ENCODE results near the gene TRIM41.
"Not testable (repeated sequence)": the region's sequence is repeated elsewhere in the genome, so short reads cannot be mapped to it uniquely, and the experiment has no call there.

The TRIM41 gene

DNA sequence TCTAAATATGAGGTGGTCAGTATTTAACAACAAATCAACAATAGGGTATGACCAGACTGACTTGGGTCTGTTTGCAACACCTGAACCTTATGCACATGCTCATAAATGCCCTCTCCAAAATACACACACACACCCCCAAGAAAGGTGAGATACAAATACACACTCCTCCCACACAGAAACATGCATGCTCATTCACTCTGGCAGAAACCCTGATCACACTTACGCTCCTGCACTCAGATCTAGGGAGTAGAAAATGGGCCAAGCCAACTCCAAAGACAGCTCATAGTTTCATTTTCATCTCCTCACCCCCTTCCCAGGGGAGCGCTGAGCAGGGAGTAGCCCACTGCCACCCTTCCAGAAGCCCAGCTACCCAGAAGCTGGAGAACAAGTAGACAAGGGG lies 29.4 kb upstream of the TRIM41 start:
- DNase-seq (ENCODE audit: low read depth): no peak

DNA sequence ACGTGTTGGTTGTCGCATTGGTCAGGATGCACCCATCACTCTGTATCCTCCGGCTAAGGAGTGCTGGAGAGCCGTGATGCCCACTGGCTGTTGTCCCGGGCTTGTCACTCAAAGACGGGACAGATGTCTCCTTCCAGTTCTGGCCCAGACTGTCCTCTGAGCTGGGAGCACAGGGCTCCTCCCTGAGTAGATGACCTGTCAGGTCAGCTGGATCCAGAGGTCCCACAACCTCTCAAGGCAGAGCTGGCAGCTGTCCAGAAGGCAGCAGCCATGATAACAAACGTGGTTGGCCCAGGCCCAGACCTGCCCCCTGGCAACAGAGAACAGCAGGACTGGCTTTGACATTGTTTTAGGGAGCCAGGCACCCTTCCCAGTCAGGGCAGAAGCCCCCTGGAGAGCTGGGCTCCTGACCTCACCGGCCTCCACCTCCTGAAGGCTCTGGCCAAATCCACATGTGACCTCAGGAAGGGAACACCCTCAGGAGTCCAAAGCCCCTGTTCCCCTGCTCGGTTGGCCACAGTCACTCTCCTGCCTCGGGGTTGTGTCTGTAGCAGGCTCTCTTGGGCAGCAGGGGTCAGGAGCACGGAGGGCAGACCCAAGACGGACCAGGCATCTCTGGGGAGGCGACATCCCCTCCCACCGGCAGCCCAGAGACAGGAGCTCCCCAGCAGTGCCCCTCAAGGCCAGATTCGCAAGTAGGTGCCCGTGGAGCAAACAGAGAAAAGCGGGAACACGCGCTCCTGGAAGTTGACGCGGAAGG lies 28.4 kb upstream of the TRIM41 start:
- no peak for DNase-seq (ENCODE audit: low read depth)

GRCh38 chr5:181195249-181195761 lies 27.8 kb upstream of the TRIM41 start:
- no peak for DNase-seq (ENCODE audit: low read depth)

DNA sequence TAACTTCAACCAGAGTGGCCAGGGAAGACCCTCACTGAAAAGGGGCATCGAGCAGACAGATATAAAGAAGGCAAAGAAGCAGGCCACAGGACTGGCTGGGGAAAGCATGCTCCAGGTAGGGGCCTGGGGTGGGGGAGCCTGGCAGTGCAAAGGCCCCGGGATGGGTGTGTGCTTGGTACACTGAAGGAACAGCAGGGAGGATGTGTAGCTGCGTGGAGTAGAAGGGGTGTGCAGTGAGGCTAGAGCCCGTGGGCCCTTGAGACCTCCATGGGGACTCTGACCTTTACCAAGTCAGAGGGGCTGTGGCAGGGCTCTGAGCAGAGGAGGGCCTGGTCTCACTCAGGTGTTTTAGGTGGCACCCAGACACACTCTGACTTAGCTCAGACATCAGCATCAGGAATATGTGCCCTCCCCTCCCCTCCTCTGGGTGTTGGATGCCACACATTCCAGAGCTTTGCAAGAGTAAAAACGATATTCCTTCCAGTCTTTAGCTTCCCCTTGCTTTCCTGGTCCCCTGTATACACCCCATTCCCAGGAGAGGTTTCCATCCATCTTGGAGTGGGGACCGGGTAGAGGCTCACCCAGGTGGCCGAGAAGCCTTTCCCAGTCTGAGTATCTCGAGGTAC lies 25.6 kb upstream of the TRIM41 start:
- DNase-seq (ENCODE audit: low read depth): no peak

DNA sequence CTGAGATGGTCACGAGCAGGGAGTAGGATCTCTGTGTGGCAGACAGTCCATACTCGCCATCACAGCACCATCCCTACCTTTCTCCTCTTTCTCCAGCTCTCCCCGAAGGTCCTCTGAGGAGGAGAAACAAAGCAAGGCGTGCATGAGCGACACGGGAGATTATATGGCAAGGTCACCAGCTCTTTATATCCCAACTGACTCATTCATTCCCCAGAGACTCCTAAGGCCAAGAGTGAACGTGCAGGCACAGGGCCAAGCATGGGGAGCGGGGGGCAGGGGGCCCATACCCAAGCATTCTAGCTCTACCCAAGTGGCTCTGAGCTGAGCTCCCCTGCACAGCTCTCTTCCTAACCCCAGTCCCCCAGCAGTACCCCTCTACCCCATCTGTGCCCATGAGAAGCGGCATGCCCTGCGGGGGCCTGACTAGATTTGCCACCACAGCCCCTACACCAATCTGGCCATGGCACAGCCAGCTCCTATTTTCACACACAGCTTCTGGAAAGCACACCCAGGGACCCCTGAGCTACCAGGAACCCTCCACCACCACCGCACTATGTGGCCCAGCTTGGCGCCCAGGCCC lies 24.9 kb upstream of the TRIM41 start:
- no peak for DNase-seq (ENCODE audit: low read depth)

- DNase-seq (ENCODE audit: low read depth): no peak
Observed at GRCh38 chr5:181198905-181199519, 24.1 kb upstream of the TRIM41 start.

- no peak for DNase-seq (ENCODE audit: low read depth)
Observed at GRCh38 chr5:181199881-181200638, 23.0 kb upstream of the TRIM41 start.

GRCh38 chr5:181200816-181201215 lies 22.3 kb upstream of the TRIM41 start:
- DNase-seq (ENCODE audit: low read depth): no peak

DNA sequence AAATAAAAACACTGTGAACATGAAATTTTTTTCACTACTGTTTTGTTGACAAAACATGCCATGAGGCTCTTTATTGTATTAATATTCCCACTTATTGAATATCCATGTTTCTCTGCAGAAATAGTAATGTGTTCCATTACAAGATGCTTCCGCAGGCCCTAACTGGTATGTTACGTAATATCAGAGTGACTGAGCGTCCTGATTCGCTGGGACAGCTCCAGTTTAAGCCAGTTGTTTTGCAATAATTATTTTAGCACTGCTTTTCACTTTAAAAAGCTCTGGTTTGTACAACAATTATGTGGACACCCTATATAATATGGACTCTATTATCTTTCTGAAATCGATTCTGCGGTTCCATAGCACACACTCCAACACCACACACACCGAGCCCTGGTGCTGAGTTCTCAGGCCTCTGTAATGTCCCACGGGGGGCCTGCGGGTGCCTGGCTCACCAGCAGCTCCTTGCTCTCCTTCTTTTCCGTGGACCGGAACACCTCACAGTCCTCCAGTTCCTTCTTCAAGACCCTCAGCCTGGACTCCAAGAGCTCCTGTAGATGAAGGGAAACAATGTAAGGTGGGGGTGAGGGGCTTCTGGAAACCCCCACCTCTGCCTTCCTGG lies 19.9 kb upstream of the TRIM41 start:
- DNase-seq (ENCODE audit: low read depth): no peak

DNA sequence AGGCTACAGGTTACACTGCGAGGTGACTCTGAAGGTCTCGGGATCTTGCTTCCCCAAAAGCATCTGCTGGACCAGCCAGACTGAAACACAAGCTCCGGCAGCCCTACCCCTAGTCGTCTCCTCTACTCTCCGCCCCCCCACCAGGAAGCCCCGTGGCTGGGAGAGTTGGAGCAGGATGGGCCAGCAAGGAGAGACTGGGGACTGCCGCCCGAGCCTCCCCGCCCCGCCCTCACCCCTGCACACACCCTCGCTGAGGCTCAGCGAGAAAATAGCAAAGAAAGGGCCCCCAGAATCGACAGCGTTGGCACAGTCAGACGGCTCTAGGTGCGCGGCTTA lies 19.3 kb upstream of the TRIM41 start:
- no peak for DNase-seq (ENCODE audit: low read depth)

DNA sequence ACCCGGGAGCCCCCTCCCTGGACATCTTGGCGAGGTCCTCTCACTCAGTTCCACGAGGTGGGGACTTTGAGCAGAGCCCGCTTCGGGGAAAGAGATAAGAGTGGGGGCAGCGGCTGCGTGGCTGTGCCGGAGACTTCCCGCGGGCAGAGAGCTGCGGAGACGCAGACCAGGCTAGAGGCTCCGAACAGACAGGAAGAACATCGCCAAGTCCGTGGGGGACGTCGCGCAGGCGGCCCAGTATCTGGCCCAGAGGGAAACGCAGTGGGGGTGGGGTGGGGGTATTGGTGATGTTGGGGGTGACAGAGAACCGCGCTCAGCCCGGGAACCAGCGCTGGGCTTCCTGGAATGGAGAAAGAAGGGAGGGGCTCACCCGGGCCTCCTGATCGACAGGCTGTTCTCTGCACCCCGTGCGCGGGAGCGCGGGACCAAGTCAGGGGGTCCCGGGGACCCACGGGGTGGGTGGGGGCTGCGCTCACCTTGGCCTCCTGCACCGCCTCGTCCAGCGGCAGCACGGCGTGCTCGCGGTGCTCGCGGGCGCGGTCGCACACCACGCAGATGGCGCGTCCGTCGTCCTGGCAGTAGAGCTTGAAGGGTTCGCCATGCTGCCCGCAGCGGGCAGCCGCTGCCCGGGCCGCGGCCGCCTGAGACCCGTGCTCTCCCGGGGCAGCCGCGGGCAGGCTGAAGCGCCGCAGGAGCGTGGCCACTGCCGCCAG lies 18.8 kb upstream of the TRIM41 start:
- no peak for DNase-seq (ENCODE audit: low read depth)

GRCh38 chr5:181204826-181205760 lies 18.0 kb upstream of the TRIM41 start, which contains the start of gene TRIM7:
Gene TRIM7 (minus strand): TSS chr5:181205196. CDS start chr5:181205110, 86 bp downstream.
- DNase-seq (ENCODE audit: low read depth): no peak

- DNase-seq (ENCODE audit: low read depth): no peak
Observed at GRCh38 chr5:181205761-181206649, 17.1 kb upstream of the TRIM41 start.

DNA sequence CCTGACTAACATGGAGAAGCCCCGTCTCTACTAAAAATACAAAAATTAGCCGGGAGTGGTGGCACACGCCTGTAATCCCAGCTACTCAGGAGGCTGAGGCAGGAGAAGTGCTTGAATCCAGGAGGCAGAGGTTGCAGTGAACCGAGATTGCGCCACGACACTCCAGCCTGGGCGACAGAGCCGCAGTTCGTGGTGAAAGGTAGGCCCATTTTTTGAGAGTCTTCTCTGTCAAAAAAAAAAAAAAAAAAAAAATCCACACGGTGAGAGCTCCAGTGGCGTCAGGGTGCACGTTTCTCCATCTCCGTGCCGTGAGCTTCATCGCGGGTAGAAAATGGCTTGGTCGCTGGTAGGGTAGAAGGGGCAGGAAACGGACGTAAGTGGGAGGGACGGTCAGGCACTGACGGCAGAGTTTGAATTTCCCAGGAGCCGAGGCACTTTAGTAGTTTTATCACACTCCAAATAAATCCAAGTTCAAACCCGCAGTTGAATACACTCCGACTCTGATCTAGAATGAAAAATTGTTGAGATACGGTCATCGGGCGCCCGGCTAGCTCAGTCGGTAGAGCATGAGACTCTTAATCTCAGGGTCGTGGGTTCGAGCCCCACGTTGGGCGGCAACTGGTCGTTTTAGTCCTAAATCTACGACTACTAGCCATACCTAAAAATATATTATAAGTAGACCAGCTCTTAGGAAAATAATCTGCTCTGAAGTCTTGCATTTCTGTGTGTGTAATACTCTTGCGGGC lies 15.7 kb upstream of the TRIM41 start:
- no peak for DNase-seq (ENCODE audit: low read depth)

DNA sequence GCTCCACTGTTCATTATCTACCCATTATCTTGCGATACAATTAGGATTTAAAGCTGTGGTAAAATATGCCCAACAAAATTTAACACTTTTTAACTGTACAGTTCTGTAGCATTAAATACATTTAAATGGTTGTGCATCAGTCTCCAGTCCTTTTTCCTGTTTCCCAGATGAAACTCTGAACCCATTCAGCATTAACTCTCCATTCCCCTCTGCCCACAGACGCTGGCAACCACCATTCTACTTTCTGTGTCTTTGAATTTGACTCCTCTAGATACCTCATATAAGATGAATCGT lies 15.2 kb upstream of the TRIM41 start:
- no peak for DNase-seq (ENCODE audit: low read depth)

DNA sequence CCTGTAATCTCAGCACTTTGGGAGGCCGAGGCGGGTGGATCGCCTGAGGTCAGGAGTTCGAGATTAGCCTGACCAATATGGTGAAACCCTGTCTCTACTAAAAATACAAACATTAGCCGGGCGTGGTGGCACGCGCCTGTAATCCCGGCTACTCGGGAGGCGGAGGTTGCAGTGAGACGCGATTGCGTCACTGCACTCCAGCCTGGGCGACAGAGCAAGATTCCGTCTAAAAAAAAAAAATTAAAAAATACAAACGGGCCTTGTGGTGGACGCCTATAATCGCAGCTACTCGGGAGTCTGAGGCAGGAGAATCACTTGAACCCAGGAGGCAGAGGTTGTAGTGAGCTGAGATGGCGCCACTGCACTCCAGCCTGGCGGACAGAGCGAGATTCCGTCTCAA lies 14.1 kb upstream of the TRIM41 start:
- DNase-seq (ENCODE audit: low read depth): not testable (repeated sequence)

GRCh38 chr5:181210148-181210547 lies 12.9 kb upstream of the TRIM41 start:
- not testable (repeated sequence) for DNase-seq (ENCODE audit: low read depth)

- DNase-seq (ENCODE audit: low read depth): not testable (repeated sequence)
Observed at GRCh38 chr5:181210698-181211097, 12.4 kb upstream of the TRIM41 start.

Measured in activated T-helper 1 cell treated with Interleukin-2 at 50 U/mL for 16 hours (primary cell).